Measurements from ENCODE around the gene DPM1.

GRCh38 chr20:50915424-50915823 lies 42.9 kb downstream of the DPM1 start:
- TF ChIP-seq FOSL1 (IDR thresholded peaks at IDR 0.05; ENCODE audit: low read depth) (no peak), SP1 (IDR thresholded peaks at IDR 0.05; ENCODE audit: low read depth) (no peak), POLR2A (IDR thresholded peaks at IDR 0.05; ENCODE audit: borderline replicate concordance, extremely low read depth, insufficient read depth, insufficient read length) (no peak), POLR2AphosphoS5 (IDR thresholded peaks at IDR 0.05; ENCODE audit: low read depth, low read length) (no peak), EZH2 (IDR thresholded peaks at IDR 0.05) (no peak), EZH2phosphoT487 (IDR thresholded peaks at IDR 0.05; ENCODE audit: borderline replicate concordance) (no peak), CEBPB (IDR thresholded peaks at IDR 0.05; ENCODE audit: low read depth) (no peak)
- TF ChIP-seq, protein P1, sequence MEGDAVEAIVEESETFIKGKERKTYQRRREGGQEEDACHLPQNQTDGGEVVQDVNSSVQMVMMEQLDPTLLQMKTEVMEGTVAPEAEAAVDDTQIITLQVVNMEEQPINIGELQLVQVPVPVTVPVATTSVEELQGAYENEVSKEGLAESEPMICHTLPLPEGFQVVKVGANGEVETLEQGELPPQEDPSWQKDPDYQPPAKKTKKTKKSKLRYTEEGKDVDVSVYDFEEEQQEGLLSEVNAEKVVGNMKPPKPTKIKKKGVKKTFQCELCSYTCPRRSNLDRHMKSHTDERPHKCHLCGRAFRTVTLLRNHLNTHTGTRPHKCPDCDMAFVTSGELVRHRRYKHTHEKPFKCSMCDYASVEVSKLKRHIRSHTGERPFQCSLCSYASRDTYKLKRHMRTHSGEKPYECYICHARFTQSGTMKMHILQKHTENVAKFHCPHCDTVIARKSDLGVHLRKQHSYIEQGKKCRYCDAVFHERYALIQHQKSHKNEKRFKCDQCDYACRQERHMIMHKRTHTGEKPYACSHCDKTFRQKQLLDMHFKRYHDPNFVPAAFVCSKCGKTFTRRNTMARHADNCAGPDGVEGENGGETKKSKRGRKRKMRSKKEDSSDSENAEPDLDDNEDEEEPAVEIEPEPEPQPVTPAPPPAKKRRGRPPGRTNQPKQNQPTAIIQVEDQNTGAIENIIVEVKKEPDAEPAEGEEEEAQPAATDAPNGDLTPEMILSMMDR (IDR thresholded peaks at IDR 0.05 in 2 of 3, conservative IDR thresholded peaks at IDR 0.05 in 1 of 3; ENCODE audit: borderline replicate concordance in 1 of 3, insufficient read depth in 1 of 3, low read depth in 2 of 3, low read length in 2 of 3) = no peak

All from HCT116 (cell line).